ENCODE data around the gene FOXN3.
A peak's percentile ranks its signal among the peaks of the same experiment; 100 is the strongest.

The FOXN3 gene, protein sequence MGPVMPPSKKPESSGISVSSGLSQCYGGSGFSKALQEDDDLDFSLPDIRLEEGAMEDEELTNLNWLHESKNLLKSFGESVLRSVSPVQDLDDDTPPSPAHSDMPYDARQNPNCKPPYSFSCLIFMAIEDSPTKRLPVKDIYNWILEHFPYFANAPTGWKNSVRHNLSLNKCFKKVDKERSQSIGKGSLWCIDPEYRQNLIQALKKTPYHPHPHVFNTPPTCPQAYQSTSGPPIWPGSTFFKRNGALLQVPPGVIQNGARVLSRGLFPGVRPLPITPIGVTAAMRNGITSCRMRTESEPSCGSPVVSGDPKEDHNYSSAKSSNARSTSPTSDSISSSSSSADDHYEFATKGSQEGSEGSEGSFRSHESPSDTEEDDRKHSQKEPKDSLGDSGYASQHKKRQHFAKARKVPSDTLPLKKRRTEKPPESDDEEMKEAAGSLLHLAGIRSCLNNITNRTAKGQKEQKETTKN

DNA sequence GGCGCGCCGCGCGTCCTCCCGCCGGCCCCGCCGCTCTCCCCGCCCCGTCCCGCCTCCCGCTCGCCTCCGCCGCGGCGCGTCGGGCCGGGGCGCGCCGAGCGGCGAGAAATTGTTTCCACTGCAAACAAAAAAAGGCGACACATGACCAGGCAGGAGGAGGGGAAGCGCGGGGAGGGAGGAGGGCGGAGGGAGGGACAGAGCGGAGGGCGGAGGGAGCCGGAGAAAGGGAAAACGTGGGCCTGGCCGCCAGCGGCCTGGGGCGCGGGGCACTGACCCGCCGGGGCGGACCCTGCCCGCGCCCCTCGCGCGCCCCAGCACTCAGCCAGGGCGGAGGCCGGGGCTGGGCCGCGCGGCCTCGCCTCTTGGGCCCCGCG is at the start of gene FOXN3:
TSS of gene FOXN3 (minus strand) at position 143 of the 374 bp plus-strand sequence. CDS start 4,757 bp downstream, outside the sequence.
- peak; percentile 87 for DNase-seq

DNA sequence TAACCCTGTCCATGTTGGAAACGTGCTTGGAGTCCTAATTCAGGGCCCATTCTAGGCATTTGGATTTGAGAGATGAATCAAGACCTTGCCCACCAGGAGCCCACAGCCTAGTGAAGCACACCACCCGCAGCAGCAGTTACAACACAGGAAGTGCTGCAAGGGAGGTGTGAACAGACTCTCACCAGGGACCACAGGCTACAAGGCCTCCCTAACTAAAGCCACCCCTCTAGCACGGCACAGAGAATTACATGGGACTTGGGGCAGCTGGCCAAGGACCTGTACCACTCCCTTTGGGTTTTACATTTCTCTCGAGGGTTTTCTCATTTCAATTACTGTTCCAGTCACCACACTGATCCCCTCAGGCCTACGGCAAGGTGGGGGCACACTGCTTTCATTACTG is 49.5 kb upstream of the FOXN3 start:
- no peak for DNase-seq

DNA sequence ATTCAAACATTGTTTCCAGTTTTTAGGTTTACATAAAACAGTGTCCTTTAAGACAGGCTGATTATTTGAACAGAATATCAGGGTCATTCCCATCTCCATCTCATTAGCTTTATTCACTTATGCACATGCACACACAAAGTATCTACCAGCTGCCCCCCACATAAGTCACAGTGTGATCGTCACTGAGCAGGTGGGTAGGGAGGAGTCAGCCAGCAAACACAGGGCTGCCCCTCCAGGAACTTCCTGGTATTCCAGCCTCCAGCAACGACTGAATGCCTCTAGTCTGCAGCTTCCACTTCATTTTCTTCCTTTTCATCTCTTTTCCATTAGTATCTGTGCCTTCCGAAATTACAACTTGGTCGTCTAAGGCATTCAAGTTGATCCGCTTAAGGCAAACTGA is 48.8 kb upstream of the FOXN3 start:
- DNase-seq: no peak

DNA sequence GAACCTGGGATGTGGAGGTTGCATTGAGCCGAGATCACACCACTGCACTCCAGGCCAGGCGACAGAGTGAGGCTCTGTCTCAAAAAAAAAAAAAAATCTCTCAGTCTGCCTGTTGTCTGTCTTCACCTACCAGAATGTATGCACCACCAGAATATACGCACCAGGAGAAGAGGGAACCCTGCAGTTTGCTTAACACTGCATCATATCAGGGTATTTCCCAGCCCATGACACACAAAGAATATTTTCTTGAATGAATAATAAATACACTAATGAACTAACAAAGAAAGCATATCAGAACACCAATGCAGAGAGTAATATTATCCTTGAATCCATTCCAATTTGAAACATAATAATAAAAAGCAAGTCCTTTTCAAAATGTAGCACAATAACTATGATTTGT is 44.2 kb upstream of the FOXN3 start:
- DNase-seq: no peak

DNA sequence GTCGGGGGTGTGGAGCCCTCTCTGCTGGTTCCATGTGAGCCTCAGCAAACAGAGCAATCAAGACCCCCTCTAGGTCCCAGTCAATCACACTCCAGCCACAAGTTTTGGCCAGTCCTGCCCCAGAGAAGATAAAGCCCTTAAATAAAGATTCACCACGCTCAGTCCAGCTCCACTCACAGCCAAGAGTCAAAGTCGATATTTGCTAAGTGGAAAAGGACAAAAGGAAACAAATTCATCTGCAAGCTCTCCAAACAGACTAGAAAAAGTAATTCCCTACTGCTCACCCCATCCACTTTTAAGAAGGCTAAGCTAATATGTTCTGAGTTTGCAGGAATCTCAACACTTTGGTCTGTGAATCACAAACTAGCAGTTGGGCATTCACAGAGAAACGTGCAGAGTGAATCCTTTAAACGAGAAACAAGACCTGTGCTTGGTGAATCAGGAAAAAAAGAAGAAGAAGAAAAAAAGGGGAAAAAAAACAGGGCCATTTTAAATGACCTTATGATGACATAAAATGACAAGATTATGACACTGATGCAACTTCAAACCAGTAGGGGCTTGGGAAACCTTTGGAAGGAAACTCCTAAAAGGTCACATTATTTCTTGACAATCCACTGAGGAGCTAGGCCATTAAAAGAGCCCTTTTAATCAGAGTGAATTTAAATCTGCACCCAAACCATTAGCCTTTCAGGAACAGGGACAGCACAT is 41.8 kb upstream of the FOXN3 start:
- DNase-seq: no peak

DNA sequence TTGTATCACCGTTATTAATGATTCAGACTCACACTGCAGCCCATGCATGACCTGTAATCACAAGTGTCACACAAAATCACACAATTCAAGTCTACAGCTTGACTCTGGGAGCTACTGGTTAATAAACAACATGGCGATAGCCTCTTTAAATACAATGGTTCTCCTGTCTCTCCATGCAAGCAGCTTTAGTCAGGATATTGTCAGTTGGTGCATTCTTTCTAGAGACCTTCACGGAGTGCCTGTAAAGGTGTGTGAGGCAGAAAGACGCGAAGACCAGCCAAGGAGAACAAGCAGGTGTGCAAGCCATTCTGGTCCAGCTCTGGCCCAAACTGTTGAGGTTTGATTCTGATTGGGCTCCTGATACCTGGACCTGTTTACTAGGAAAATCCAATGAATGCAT is 40.0 kb upstream of the FOXN3 start:
- no peak for DNase-seq

DNA sequence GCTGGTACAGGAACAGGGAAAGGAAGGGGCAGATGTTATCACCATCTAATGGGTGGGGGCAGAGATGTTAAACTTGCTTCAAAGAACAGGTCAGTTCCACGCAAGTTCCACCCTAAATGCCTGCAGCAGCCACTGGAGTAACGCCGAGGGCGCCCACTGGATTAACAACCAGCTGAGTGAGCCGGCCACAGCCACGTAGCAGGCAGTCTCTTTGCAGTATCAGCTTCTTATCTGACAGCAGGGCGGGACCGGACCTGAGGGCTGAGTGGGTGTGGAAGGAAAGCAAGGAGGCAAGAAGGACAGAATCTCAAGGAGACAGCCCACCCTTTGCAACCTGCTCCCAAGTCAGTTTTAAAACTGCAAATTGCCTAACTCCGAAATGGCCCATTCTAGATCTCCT is 38.4 kb upstream of the FOXN3 start:
- no peak for DNase-seq

DNA sequence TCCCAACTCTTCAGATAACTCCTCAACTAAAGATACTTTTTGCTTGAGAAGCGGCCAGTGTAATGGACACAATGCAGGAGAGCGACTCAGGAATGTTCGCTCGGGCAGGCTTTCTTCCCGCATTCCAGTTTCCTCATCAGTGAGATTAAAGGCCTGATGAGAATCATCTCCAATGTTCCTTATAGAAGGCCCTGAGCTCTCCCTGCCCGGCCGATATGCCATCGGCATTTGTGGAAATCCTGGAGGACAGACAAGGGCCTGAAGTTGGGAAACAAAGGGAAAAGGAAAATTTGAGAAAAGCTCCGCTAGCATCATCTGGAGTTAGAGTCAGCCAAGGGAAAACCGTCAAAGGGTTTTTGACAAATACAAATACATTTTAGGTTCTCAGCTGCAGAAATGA is 38.0 kb upstream of the FOXN3 start:
- DNase-seq: no peak

DNA sequence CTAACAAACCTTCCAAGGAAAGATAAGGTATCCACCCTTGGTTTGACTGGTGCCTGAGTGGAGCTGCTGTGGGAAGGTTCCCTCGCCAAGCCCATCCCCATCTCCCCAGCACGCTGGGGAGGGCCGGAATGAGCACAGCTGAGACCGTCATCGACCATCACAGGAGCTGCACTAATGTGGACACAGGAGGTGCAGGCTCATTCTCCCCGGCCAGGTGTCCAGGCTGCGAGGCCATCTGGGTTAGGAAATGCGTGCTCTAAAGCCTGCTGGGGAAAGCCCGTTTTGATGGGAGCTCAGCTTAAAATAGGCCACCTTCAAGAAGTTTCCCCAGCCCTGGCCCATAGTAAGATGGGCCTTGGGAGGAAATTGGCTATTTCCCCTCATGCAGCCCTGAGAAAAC is 35.2 kb upstream of the FOXN3 start:
- DNase-seq: no peak

DNA sequence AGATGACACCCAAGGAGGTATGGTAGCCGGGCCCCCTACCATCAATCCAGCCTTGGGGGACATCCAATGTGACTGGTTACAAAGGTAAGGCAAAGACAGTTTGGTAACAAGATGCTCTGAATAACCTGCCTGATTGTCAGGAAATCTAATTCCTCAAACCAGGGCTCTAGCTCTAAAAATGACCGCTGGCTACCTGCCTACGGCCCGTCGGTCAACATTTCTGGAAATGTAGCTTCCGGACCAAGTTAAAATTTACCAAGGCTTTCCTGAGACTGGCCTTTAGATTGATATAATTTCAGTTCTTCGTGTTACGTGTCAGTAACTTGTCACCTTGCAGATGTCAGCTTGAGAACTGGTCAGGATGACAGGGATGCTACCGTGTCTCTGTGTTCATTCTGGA is 34.2 kb upstream of the FOXN3 start:
- no peak for DNase-seq

DNA sequence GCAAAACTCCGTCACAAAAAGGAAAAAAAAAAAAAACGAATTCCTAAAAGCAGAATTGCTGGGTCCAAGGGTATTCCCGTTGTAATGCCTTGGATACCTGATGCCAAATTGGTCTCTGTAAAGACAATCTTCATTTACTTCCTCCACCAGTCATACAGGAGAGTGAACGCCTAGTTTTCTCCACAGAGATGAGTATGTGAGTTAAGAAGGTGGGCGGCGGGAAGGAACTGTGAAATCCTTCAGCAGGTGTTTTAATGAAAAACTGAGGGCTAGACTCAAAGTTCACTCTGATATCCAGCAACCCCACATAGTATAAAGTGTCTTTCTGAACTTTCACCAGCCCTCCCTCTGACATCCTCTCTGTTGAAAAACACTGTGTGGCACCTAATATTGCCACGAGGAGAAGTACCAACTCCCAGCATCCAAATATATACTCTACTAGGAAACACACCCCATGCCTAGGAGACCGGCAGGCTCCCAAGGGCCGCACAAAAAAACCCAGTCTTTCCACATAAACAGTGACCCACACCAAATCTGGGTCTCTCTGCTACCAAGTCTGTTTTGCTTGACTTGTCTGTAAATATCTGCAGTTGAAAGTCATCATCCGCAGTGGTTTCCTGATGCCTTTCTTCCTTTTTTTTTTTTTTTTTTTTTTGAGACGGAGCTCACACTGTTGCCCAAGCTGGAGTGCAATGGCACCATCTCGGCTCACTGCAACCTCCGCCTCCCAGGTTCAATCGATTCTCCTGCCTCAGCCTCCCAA is 30.3 kb upstream of the FOXN3 start:
- DNase-seq: no peak

DNA sequence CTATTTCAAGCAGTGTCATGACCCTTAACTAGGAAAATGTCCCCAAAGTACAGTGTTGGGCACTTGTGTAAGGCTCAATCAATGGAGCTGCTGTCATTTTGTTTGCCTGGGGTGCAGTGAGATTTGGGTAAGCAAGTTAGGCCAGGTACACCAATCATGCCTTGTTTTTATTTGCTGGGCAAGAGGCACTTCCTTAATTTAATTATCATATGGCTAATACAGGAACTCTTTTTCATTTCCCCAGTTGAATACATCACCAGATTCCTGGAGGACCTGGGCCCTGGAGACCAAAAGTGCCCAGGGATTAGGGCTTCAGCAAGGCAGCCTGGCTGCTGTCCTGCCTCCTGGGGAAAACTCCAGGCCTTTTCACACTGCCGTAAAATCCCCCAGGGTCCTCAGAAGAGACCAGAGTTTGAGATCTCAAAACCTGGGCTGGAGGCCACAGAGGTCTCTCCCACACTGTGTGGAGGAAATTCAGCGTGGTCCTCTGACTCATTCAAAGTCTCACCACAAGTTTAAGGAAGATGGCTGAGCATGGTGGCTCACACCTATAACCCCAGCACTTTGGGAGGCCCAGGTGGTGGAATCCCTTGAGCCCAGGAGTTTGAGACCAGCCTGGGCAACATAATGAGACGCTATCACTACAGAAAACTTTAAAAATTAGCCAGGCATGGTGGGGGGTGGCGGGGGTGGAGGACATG is 28.4 kb upstream of the FOXN3 start:
- DNase-seq: peak; percentile 14

DNA sequence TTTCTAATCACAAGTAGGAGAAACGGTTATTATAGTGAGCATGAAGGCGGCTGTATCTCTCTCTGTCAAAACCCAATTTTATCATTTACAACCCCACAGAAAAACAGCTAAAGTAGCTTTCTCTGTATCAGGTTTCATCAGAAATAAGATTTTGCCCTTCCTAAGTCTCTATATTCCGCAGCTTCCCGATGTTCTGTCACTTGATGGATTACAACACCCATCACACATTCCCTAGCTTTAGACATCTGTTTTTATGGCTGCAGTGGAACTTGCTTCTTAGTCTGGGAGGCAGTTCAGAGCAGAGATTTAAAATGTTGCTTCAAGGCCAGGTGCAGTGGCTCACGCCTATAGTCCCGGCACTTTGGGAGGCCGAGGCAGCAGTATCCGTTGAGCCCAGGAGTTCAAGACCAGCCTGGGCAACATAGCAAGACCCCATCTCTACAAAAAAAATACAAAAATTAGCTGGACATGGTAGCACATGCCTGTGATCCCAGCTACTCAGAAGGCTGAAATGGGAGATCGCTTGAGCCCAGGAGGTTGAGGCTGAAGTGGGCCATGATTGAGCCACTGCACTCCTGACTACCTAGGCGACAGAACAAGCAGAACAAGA is 27.6 kb upstream of the FOXN3 start:
- DNase-seq: no peak

DNA sequence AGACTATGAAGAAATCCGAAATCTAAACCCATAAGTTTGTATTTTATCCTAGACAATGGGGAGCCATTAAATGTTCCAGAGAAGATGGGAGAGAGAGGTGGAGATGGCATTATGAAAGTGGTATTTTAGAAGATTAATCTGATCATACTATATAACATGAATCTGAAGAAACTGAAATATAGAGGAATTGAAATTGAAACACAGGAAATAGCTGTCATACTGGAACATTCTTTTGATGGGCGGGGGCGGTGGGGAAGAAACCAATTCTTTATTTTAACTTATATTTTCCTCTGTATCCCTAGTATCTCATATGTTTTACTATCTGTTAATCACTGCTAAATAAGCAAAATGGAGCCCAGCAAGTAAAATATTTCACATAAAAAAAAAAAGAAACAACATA is 27.0 kb upstream of the FOXN3 start:
- no peak for DNase-seq

DNA sequence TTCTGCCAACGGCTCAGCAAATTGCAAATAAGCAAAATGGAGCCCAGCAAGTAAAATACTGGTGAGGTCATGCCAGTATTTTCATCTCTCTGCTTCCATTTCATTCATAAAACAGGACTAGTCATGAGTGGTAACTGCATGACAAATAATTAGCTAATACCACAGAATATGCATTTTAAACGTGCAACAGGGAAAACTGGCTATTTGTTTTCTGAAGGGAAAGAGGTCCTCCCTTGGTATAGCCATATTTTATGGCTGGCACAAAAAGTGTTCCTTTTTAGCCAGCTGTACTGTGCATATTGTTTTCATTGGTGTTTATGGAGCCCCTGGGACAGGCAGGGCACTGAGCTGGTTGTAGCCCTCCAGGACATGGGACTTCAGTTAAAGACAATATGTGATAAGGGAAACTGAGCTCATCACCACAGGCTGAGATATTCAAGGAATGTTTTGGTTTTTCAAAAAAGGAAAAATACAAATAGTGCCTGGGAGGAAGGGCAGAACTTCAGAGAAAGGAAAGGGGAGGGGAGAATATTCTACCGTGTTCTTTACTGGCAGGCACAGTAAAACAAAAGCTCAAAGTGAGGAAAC is 26.1 kb upstream of the FOXN3 start:
- DNase-seq: no peak

DNA sequence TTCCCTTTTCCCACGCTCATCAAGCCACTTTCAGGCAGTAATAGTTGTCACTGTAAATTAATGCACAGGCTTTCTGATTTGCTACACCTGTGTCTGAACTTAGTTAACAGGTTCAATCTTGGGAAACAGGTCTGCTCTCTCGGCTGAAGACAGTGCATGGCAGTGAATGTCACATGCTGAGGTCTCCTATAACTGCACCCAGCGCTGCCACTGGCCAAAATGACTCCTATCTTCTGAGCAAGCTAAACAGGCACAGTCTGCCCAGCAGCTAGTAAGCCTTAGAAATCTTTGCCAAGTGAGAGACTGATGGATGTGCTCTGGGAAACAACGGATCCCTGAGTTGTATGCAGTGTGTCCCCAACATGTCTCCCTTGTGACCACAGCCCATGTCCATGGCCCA is 25.2 kb upstream of the FOXN3 start:
- no peak for DNase-seq

DNA sequence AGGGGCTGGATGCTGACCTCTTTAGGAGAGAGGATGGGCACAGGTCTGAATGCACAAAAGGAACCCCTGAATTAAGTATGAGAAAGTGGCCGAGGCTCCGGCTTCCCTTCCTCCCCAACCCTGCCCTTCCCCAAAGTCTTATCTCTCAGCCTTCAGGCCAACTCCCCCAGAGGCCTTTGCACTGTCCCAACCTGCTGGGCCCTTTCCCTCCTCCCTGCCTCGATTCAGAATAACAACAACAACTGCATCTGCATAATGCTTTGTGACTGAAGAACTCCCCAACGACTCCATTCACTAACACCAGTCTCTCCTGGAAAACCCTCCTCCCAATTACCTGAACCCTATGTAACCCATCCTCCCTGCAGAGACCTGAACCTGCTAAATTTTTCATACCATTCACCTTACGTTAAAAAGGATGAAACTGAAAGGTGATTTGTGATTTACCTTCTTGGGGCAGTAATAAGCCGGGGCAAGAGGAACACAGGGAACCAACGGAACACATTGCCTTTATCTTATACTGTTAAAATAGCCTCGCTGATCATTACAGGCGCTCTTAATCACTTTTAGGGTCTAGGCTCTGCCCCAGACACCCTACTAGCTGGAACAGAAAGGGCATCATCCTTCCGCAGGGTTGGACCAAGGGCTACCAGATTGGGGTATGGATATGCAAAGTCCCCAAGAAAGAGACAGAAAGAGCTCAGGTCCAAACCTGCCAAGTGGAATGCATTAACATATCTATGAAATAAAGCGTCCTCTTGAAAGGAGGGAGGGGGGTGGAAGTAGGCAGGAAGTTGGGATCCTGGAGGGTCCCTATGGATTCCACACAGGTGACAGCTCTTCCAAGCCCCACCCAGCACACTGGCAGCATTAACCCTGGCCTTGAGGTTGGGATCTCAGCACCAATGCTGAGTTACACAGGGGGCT is 24.2 kb upstream of the FOXN3 start:
- no peak for DNase-seq

DNA sequence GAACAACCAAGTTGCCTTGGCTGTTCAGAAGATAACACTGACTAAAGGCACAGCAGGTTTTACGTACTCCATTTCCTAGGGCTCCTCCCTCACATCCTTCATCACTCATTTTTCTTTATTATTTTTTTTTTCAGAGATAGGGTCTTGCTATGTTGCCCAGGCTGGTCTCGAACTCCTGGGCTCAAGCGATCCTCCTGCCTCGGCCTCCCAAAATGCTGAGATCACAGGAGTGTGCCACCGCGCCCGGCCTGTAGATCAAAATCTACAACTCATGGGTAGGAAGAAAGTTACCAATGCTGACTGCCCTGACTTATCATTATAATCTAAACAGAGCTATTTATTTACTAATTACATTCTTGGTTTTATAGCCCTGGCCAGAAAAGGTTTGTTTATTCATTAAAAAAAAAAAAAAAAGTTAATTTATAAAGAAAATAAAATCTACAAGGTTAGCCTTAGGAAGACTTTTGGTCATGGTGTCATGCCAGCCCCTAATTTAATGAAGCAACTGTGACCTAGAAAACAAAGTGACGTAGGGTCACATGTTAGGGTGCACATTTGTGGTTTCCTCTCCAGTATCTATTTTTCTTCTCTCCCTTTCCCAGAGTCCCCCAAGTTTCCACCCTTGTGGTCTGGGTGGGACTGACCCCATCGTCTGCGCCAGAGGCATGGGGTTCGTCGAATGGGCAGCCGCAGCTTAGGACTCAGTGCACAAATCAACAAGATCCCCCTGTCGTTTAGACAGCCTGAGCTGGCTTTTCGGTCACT is 19.0 kb upstream of the FOXN3 start:
- DNase-seq: no peak

DNA sequence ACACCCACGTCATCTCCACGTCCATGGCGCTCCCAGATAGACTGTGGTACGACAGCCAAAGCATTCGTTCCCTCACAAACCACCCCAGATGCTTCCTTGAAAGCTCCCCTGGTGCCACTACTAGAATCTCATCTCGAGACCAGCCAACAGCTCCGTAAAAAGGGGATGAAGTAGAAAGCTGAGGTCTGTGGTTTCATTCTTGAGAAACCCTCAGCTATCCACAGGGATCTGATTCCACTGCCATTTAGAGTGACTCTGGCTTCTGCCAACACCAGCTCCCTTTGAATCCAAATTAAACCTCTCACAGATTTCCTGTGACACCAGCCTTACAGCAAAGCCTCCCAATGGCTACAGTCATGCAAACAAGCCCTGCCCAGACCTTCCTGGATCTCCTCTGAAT is 18.5 kb upstream of the FOXN3 start:
- no peak for DNase-seq

DNA sequence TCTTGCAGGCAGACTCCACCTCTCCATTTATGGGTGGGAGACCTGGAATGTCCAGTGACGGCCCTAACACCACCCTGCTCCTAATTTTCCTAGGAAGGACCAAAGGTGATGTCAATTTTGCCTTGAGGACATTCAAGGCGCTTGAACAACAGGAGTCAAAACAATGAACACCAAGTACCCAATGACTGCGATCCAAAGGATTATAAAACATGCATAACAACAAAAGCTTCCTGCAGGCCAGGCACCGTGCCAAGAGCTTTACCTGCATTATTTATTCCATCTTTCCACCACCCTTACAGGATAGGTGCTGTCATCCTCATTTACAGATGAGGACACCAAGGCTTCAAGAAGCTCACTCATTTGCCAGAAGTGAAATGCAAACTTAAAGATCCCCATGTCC is 15.2 kb upstream of the FOXN3 start:
- DNase-seq: no peak
